Measurements from ENCODE around the gene PHYH.
A peak's percentile ranks its signal among the peaks of the same experiment; 100 is the strongest.

Gene PHYH

DNA sequence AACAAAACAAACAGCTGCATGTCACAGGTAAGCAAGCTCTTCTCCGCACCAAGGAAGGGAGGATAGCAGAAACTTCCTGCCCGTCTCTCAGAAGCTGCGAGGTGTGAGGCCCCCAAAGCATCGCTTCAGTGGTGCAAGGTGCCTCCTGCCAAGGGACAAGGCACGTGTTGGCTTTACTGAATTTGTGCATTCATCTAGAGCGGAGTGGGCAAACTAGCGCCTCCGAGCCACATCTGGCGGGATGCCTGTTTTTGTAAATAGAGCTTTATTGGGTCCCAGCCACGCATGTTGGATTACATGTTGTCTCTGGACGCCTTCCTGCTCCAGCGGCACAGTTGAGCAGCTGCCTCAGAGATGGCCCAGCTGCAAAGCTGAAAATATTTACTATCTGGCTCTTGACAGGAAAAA, 27.7 kb downstream of the PHYH start:
- peak; percentile 45 for DNase-seq (ENCODE audit: extremely low read depth, low read depth)
- TF ChIP-seq, protein P1, sequence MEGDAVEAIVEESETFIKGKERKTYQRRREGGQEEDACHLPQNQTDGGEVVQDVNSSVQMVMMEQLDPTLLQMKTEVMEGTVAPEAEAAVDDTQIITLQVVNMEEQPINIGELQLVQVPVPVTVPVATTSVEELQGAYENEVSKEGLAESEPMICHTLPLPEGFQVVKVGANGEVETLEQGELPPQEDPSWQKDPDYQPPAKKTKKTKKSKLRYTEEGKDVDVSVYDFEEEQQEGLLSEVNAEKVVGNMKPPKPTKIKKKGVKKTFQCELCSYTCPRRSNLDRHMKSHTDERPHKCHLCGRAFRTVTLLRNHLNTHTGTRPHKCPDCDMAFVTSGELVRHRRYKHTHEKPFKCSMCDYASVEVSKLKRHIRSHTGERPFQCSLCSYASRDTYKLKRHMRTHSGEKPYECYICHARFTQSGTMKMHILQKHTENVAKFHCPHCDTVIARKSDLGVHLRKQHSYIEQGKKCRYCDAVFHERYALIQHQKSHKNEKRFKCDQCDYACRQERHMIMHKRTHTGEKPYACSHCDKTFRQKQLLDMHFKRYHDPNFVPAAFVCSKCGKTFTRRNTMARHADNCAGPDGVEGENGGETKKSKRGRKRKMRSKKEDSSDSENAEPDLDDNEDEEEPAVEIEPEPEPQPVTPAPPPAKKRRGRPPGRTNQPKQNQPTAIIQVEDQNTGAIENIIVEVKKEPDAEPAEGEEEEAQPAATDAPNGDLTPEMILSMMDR (IDR thresholded peaks at IDR 0.05; ENCODE audit: low read depth, low read length, missing control alignments) = no peak
- H3K4me3 ChIP-seq (replicated peaks; ENCODE audit: low read depth, low read length) = no peak overlapping the region

- DNase-seq (ENCODE audit: extremely low read depth, low read depth) = no peak
- H3K4me3 ChIP-seq (replicated peaks; ENCODE audit: low read depth, low read length) = no peak overlapping the region
- TF ChIP-seq, protein P1 (IDR thresholded peaks at IDR 0.05; ENCODE audit: low read depth, low read length, missing control alignments) = peak; percentile 59
Observed at GRCh38 chr10:13271552-13272163, 28.2 kb downstream of the PHYH start.

- H3K4me3 ChIP-seq (replicated peaks; ENCODE audit: low read depth, low read length) = no peak overlapping the region
- TF ChIP-seq, protein P1 (IDR thresholded peaks at IDR 0.05; ENCODE audit: low read depth, low read length, missing control alignments) = no peak
- DNase-seq (ENCODE audit: extremely low read depth, low read depth) = no peak
Observed at GRCh38 chr10:13270877-13271551, 28.9 kb downstream of the PHYH start.

- TF ChIP-seq, protein P1 (IDR thresholded peaks at IDR 0.05; ENCODE audit: low read depth, low read length, missing control alignments) = no peak
- no peak for DNase-seq (ENCODE audit: extremely low read depth, low read depth)
- H3K4me3 ChIP-seq (replicated peaks; ENCODE audit: low read depth, low read length) = no peak overlapping the region
Observed at GRCh38 chr10:13268841-13269240, 31.0 kb downstream of the PHYH start.

- no peak overlapping the region for H3K4me3 ChIP-seq (replicated peaks; ENCODE audit: low read depth, low read length)
- TF ChIP-seq, protein P1 (IDR thresholded peaks at IDR 0.05; ENCODE audit: low read depth, low read length, missing control alignments) = no peak
- DNase-seq (ENCODE audit: extremely low read depth, low read depth) = no peak
Observed at GRCh38 chr10:13268310-13268709, 31.6 kb downstream of the PHYH start.

- H3K4me3 ChIP-seq (replicated peaks; ENCODE audit: low read depth, low read length) = no peak overlapping the region
- TF ChIP-seq, protein P1 (IDR thresholded peaks at IDR 0.05; ENCODE audit: low read depth, low read length, missing control alignments) = no peak
- no peak for DNase-seq (ENCODE audit: extremely low read depth, low read depth)
Observed at GRCh38 chr10:13263591-13263990, 36.3 kb downstream of the PHYH start.

All from HFF-Myc (cell line).